Duodenal mucosa (tissue), 2 donors: Measurements from ENCODE around the gene DCLRE1C.
"Not testable (repeated sequence)": the region's sequence is repeated elsewhere in the genome, so short reads cannot be mapped to it uniquely, and the experiment has no call there.

ENCODE experiments used
- H3K27ac ChIP-seq: one replicate; pipeline ENCODE4 v1.7.0; 2013; ENCODE audit warnings: low read depth, low read length
- H3K27me3 ChIP-seq, 2 donors: one replicate each; pipeline ENCODE4 v1.7.0; 2013; ENCODE audit warnings: low read length in 2 of 2, control low read depth in 1 of 2; ENCODE audit not compliant: insufficient read depth in 2 of 2, control insufficient read depth in 1 of 2
- H3K36me3 ChIP-seq, 2 donors: one replicate each; pipeline ENCODE4 v1.7.0; 2013; ENCODE audit warnings: low read length in 2 of 2, control low read depth in 1 of 2; ENCODE audit not compliant: insufficient read depth in 2 of 2, control insufficient read depth in 1 of 2
- H3K4me1 ChIP-seq, 2 donors: one replicate each; pipeline ENCODE4 v1.7.0; 2013; ENCODE audit warnings: low read length in 2 of 2, control low read depth in 1 of 2; ENCODE audit not compliant: insufficient read depth in 2 of 2, control insufficient read depth in 1 of 2
- H3K4me3 ChIP-seq, 2 donors: one replicate each; pipeline ENCODE4 v1.7.0; 2013; ENCODE audit warnings: low read length in 2 of 2, low read depth in 1 of 2
- H3K9ac ChIP-seq, 2 donors: one replicate each; pipeline ENCODE4 v1.7.0; 2013; ENCODE audit warnings: low read length in 2 of 2, low read depth in 1 of 2
- H3K9me3 ChIP-seq, 2 donors: one replicate each; pipeline ENCODE4 v1.7.0; 2013; ENCODE audit warnings: low read length in 2 of 2, control low read depth in 1 of 2; ENCODE audit not compliant: control insufficient read depth in 1 of 2

DCLRE1C gene

DNA sequence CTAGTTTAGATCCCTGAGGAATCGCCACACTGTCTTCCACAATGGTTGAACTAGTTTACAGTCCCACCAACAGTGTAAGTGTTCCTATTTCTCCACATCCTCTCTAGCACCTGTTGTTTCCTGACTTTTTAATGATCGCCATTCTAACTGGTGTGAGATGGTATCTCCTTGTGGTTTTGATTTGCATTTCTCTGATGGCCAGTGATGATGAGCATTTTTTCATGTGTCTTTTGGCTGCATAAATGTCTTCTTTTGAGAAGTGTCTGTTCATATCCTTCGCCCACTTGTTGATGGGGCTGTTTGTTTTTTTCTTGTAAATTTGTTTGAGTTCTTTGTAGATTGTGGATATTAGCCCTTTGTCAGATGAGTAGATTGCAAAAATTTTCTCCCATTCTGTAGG is 89.0 kb downstream of the DCLRE1C start:
- H3K36me3 ChIP-seq, result peaks cover 10 to 30% of the 10 kb centered on the region in 2 donors
- H3K9ac ChIP-seq, result not testable (repeated sequence)

GRCh38 chr10:14864466-14864865 is 89.4 kb downstream of the DCLRE1C start:
- not testable (repeated sequence) for H3K27me3 ChIP-seq, H3K27ac ChIP-seq, H3K9ac ChIP-seq, H3K9me3 ChIP-seq, H3K4me3 ChIP-seq
- H3K36me3 ChIP-seq, result peaks cover 10 to 26% of the 10 kb centered on the region in 2 donors
- peaks cover 5 to 21% of the 10 kb centered on the region in 2 donors for H3K4me1 ChIP-seq

More for the DNA sequence above, 89.0 kb downstream of the DCLRE1C start:
- H3K27me3 ChIP-seq, H3K9me3 ChIP-seq, H3K27ac ChIP-seq, H3K4me3 ChIP-seq: not testable (repeated sequence)
- peaks cover 5 to 17% of the 10 kb centered on the region in 2 donors for H3K4me1 ChIP-seq

DNA sequence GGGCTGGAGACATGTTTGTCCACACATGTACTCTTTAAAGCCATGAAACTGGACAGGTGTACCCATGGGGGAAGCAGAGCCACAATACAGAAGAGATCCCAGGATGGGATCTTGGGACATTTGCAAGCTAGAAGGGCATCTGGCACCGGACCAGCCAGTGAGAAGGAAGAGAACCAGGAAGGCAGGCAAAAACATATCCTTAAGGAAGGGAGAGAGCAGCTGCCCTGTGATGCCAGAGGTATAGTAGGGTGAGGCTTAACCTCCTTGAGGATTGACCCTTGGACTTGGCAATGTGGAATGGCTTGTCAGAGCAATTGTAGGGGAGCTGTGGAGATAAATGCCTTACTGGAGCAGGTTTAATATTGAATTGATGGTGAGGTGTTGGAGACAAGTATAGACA is 93.1 kb downstream of the DCLRE1C start:
- Histone ChIP-seq H3K9ac (peak overlapping the region in 1 of 2 donors; percentile 29), H3K27ac (peak overlapping the region; percentile 81), H3K4me3 (peak overlapping the region in 1 of 2 donors; percentile 17), H3K27me3 (no peaks in the 10 kb centered on the region), H3K4me1 (peaks cover 5 to 28% of the 10 kb centered on the region in 2 donors), H3K36me3 (no peaks in the 10 kb centered on the region), H3K9me3 (no peaks in the 10 kb centered on the region)

DNA sequence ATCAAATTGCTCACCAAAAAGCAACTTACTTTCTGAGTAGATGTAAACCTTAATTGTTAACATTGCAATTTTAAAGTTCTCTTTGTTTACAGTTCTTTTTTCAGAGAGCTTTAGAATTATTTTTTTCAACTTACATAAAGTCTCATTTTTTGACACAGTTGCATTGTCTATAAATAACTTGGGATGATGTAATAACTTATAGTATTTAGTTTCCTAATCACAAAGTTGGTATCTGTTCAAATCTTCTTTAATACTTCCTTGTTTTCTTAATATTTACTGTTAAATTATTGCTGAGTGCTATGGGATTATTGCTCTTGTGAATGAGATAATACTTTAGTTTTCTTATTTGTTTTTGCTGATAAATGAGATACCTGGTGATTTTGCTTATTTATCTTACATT is 94.1 kb downstream of the DCLRE1C start:
- H3K4me3 ChIP-seq, result no peak overlapping the region
- H3K9ac ChIP-seq, result no peak overlapping the region
- no peak overlapping the region for H3K27ac ChIP-seq
- H3K36me3 ChIP-seq, result peaks cover 0 to under 1% of the 10 kb centered on the region in 2 donors
- no peaks in the 10 kb centered on the region for H3K27me3 ChIP-seq
- H3K4me1 ChIP-seq, result peaks cover 5 to 28% of the 10 kb centered on the region in 2 donors
- no peaks in the 10 kb centered on the region for H3K9me3 ChIP-seq

GRCh38 chr10:14859043-14859442 is 94.9 kb downstream of the DCLRE1C start:
- H3K4me1 ChIP-seq, result peaks cover 5 to 28% of the 10 kb centered on the region in 2 donors
- H3K4me3 ChIP-seq, result no peak overlapping the region
- no peaks in the 10 kb centered on the region for H3K27me3 ChIP-seq
- no peak overlapping the region for H3K9ac ChIP-seq
- H3K36me3 ChIP-seq, result peaks cover 0 to 6% of the 10 kb centered on the region in 2 donors
- H3K9me3 ChIP-seq, result no peaks in the 10 kb centered on the region
- no peak overlapping the region for H3K27ac ChIP-seq

DNA sequence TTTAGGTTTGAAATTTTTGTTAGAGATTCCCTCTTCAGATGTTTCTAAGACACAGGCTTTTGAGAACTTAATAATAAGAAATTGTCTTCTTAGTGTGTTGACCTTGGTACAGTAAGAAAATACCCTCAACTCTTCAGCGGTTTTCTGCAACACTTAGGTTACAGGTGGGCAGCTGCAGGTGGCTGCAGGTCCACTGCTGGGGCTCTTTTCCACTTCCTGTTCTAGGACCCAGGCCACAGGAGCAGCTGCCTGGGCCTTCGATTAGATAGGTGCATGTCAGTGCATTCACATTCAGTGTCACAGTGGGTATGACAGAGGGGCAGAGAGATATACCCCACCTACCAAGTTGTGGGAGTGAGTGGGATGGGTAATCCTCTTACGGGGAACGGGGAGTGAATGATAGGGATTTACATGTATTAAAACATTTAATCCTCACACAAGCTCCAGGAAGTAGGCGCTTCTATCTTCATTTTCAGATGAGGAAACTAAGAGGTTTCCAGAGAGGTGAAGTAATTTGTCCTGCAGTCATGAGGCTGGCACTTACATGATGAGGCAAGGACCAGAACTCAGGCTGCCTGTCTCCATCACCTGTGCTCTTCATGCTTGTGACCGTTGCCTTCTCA is 95.4 kb downstream of the DCLRE1C start:
- H3K36me3 ChIP-seq, result peaks cover 0 to 6% of the 10 kb centered on the region in 2 donors
- no peak overlapping the region for H3K27ac ChIP-seq
- H3K9me3 ChIP-seq, result no peaks in the 10 kb centered on the region
- peaks cover 5 to 28% of the 10 kb centered on the region in 2 donors for H3K4me1 ChIP-seq
- no peaks in the 10 kb centered on the region for H3K27me3 ChIP-seq
- H3K9ac ChIP-seq, result no peak overlapping the region
- H3K4me3 ChIP-seq, result no peak overlapping the region

- H3K4me3 ChIP-seq, result no peak overlapping the region
- H3K9me3 ChIP-seq, result no peaks in the 10 kb centered on the region
- no peak overlapping the region for H3K9ac ChIP-seq
- H3K4me1 ChIP-seq, result peaks cover 2 to 17% of the 10 kb centered on the region in 2 donors
- H3K27me3 ChIP-seq, result no peaks in the 10 kb centered on the region
- no peak overlapping the region for H3K27ac ChIP-seq
- peaks cover 4 to 22% of the 10 kb centered on the region in 2 donors for H3K36me3 ChIP-seq
Observed at GRCh38 chr10:14855453-14855852, 98.4 kb downstream of the DCLRE1C start.

GRCh38 chr10:14852236-14852635 is 101.7 kb downstream of the DCLRE1C start:
- Histone ChIP-seq H3K9ac (no peak overlapping the region), H3K27ac (no peak overlapping the region), H3K4me1 (no peaks in the 10 kb centered on the region), H3K27me3 (no peaks in the 10 kb centered on the region), H3K9me3 (no peaks in the 10 kb centered on the region), H3K36me3 (peaks cover 4 to 40% of the 10 kb centered on the region in 2 donors), H3K4me3 (no peak overlapping the region)
